Measurements from ENCODE around the gene UCK2. TPM values are rescaled to one million over a fixed set of nuclear protein-coding genes. Genes with fewer than 3 reads are reported as not detected.

The UCK2 gene
- total and polyA plus RNA-seq, 2 donors (not counting 3 experiments of a cell fraction or from before 2014, with no cell fraction given) = 62.3 to 74.7 TPM

GRCh38 chr1:165942062-165942461, 114.6 kb downstream of the UCK2 start:
- TF ChIP-seq CTCF (IDR thresholded peaks at IDR 0.05; ENCODE audit: extremely low read depth in 1 of 2, insufficient read depth in 1 of 2, low read depth in 1 of 2, low read length in 2 of 2) (no peak), FOS (IDR thresholded peaks at IDR 0.05; ENCODE audit: borderline replicate concordance, insufficient read depth, low read length) (no peak), GATA2 (IDR thresholded peaks at IDR 0.05; ENCODE audit: insufficient read depth, insufficient read length, low read depth, low read length) (no peak), MYC (IDR thresholded peaks at IDR 0.05; ENCODE audit: low read depth, low read length) (no peak), JUN (IDR thresholded peaks at IDR 0.05; ENCODE audit: borderline replicate concordance, insufficient read depth, insufficient read length, low read depth) (no peak)
- H3K4me1 ChIP-seq (ENCODE audit: control insufficient read depth, extremely low read depth, insufficient read depth, low read length) = no peaks in the 10 kb centered on the region
- no peak for FAIRE-seq
- POLR2A ChIA-PET = no interaction called here
- BruUV-seq (replicated peaks) = no TSS peak
- no peaks in the 10 kb centered on the region for H3K79me2 ChIP-seq (ENCODE audit: control insufficient read depth, insufficient read depth, low read length)
- H3K9me3 ChIP-seq (replicated peaks; ENCODE audit: control insufficient read depth, insufficient read depth, low read length) = no peaks in the 10 kb centered on the region
- H3K9ac ChIP-seq (replicated peaks; ENCODE audit: extremely low read depth, insufficient read depth, low read length) = no peak overlapping the region
- dilution Hi-C loops (cut with MboI; ENCODE audit: extremely low pct_ligation_motif_present, low sequenced_read_pairs) = no loop called here
- H3K27me3 ChIP-seq (ENCODE audit: control insufficient read depth in 2 of 2, insufficient read depth in 2 of 2, low read length in 2 of 2) = no peaks in the 10 kb centered on the region
- DNase-seq (ENCODE audit: low read depth, low spot score) = no peak
- no peaks in the 10 kb centered on the region for H3K9me1 ChIP-seq (replicated peaks; ENCODE audit: control insufficient read depth, extremely low read depth, insufficient read depth, low read length)
- H3K4me2 ChIP-seq (ENCODE audit: insufficient read depth, low read length) = no peak overlapping the region
- H4K20me1 ChIP-seq (replicated peaks; ENCODE audit: control insufficient read depth, extremely low read depth, insufficient read depth, low read length) = no peaks in the 10 kb centered on the region
- CTCF ChIA-PET = interaction anchor here (2.1 kb wide), 1 partner anchor 17 kb away, joined by 7 read pairs; no protein-coding TSS in a partner anchor
- intact Hi-C loops (cut with micrococcal nuclease) = no loop called here
- no peaks in the 10 kb centered on the region for H3K36me3 ChIP-seq (ENCODE audit: control insufficient read depth in 2 of 2, extremely low read depth in 1 of 2, insufficient read depth in 2 of 2, low read length in 2 of 2)
- no peak overlapping the region for H2AFZ ChIP-seq (ENCODE audit: low read depth, low read length)
- no peak overlapping the region for H3K27ac ChIP-seq (ENCODE audit: insufficient read depth, low read depth, low read length)
- no peak overlapping the region for H3K4me3 ChIP-seq (replicated peaks in 1 of 3; ENCODE audit: insufficient read depth in 1 of 3, low read depth in 1 of 3, low read length in 3 of 3)
